IMR-90 (cell line): ENCODE data around the gene UBTD1. TPM values are rescaled to one million over a fixed set of nuclear protein-coding genes. Genes with fewer than 3 reads are reported as not detected.

Source experiments
- ATAC-seq: fragments of 200-7000 bp; cut with Tn5 transposase; 2 replicates; pipeline ENCODE4 v1.9.1; 2020; ENCODE audit warnings: low read depth, mild to moderate bottlenecking, moderate library complexity
- BruUV-seq: library from RNA; stranded (reverse); fragments of 400-500 nt; replicated peaks from 2 replicates; lab custom pipeline; 2021; lab: Mats Ljungman, UMichigan
- CTCF ChIA-PET: fragments of 300-600 bp; formaldehyde crosslinking; extraction: SDS; loops from one replicate; lab custom pipeline; 2021; ENCODE audit warnings: antibody characterized with exemption; lab: Yijun Ruan, JAX
- POLR2A ChIA-PET: fragments of 300-600 bp; sonication (Branson Sonifier 250); formaldehyde crosslinking; loops from one replicate; lab custom pipeline; 2022; ENCODE audit warnings: antibody characterized with exemption; ENCODE audit not compliant: unreplicated experiment; lab: Charles Lee
- DNase-seq: peaks from one replicate; pipeline ENCODE4 v3.0.0; 2013
- H2AFZ ChIP-seq: replicated peaks from 2 replicates; pipeline ENCODE3; 2013; ENCODE audit warnings: low read length, mild to moderate bottlenecking; ENCODE audit not compliant: poor library complexity
- H2AK5ac ChIP-seq: 2 replicates; pipeline ENCODE4 v1.6.1; 2013; ENCODE audit warnings: low read depth, low read length, inconsistent platforms
- H2AK9ac ChIP-seq: replicated peaks from 2 replicates; pipeline ENCODE3; 2013; ENCODE audit warnings: mild to moderate bottlenecking, low read depth, low read length, moderate library complexity; ENCODE audit not compliant: poor library complexity
- H2BK120ac ChIP-seq: 2 replicates; pipeline ENCODE4 v1.6.1; 2013; ENCODE audit warnings: low read depth, low read length, inconsistent platforms
- H2BK15ac ChIP-seq: 3 replicates; pipeline ENCODE4 v1.6.1; 2013; ENCODE audit warnings: low read depth, low read length, inconsistent platforms
- H2BK20ac ChIP-seq: 2 replicates; pipeline ENCODE4 v1.6.1; 2013; ENCODE audit warnings: low read depth, mild to moderate bottlenecking, inconsistent platforms, low read length, moderate library complexity
- H2BK5ac ChIP-seq: 2 replicates; pipeline ENCODE4 v1.6.1; 2013; ENCODE audit warnings: mild to moderate bottlenecking, low read depth, low read length, inconsistent platforms; ENCODE audit not compliant: poor library complexity, severe bottlenecking
- H3K14ac ChIP-seq: replicated peaks from 2 replicates; pipeline ENCODE4 v1.6.1; 2013; ENCODE audit warnings: low read depth, low read length, inconsistent platforms
- H3K18ac ChIP-seq: 2 replicates; pipeline ENCODE4 v1.6.1; 2013; ENCODE audit warnings: low read depth, low read length, control low read depth
- H3K23ac ChIP-seq: 2 replicates; pipeline ENCODE4 v1.6.1; 2013; ENCODE audit warnings: low read depth, low read length, inconsistent platforms
- H3K27ac ChIP-seq: 2 replicates; pipeline ENCODE4 v1.5.1; 2013; ENCODE audit warnings: mild to moderate bottlenecking, control low read depth, low read length; ENCODE audit not compliant: insufficient read depth
- H3K27me3 ChIP-seq: 2 replicates; pipeline ENCODE4 v1.6.1; 2013; ENCODE audit warnings: low read length; ENCODE audit not compliant: control insufficient read depth, insufficient read depth
- H3K36me3 ChIP-seq: 2 replicates; pipeline ENCODE4 v1.6.1; 2013; ENCODE audit warnings: low read length, mixed read lengths; ENCODE audit not compliant: control insufficient read depth, insufficient read depth
- H3K4ac ChIP-seq: 2 replicates; pipeline ENCODE4 v1.6.1; 2013; ENCODE audit warnings: low read depth, low read length, inconsistent platforms
- H3K4me1 ChIP-seq: 2 replicates; pipeline ENCODE4 v1.6.1; 2013; ENCODE audit warnings: low read length, mixed read lengths; ENCODE audit not compliant: control insufficient read depth, insufficient read depth
- H3K4me2 ChIP-seq: 2 replicates; pipeline ENCODE4 v1.6.1; 2013; ENCODE audit warnings: low read depth, mild to moderate bottlenecking, control low read depth, low read length, moderate library complexity
- H3K4me3 ChIP-seq: 2 replicates; pipeline ENCODE4 v1.5.1; 2013; ENCODE audit warnings: low read depth, mild to moderate bottlenecking, control low read depth, low read length, moderate library complexity; ENCODE audit not compliant: insufficient read depth
- H3K56ac ChIP-seq: 2 replicates; pipeline ENCODE4 v1.6.1; 2013; ENCODE audit warnings: low read length, inconsistent platforms; ENCODE audit not compliant: insufficient read depth; ENCODE audit errors: extremely low read depth
- H3K79me1 ChIP-seq, 2 experiments: 2 replicates each; pipeline ENCODE4 v1.6.1; 2013; ENCODE audit warnings: low read length in 2 of 2, inconsistent platforms in 1 of 2, low read depth in 1 of 2
- H3K9ac ChIP-seq: 2 replicates; pipeline ENCODE4 v1.6.1; 2013; ENCODE audit warnings: low read depth, low read length, control low read depth
- H3K9me1 ChIP-seq: 2 replicates; pipeline ENCODE4 v1.6.1; 2013; ENCODE audit warnings: low read length, inconsistent platforms; ENCODE audit not compliant: insufficient read depth
- H3K9me3 ChIP-seq: 2 replicates; pipeline ENCODE4 v1.6.1; 2013; ENCODE audit warnings: low read length; ENCODE audit not compliant: control insufficient read depth, insufficient read depth
- H4K20me1 ChIP-seq: 2 replicates; pipeline ENCODE4 v1.6.1; 2013; ENCODE audit warnings: low read length, inconsistent platforms; ENCODE audit not compliant: insufficient read depth
- H4K5ac ChIP-seq: 2 replicates; pipeline ENCODE4 v1.6.1; 2013; ENCODE audit warnings: mild to moderate bottlenecking, low read depth, low read length, control low read depth
- H4K8ac ChIP-seq, 2 experiments: 2 replicates each; pipeline ENCODE4 v1.6.1; 2013; ENCODE audit warnings: low read depth in 2 of 2, low read length in 2 of 2, control low read depth in 1 of 2, inconsistent platforms in 1 of 2
- H4K91ac ChIP-seq: 2 replicates; pipeline ENCODE4 v1.6.1; 2013; ENCODE audit warnings: low read depth, low read length, inconsistent platforms; ENCODE audit not compliant: insufficient read depth
- FOS ChIP-seq: fragments of 150-350 bp; IDR thresholded peaks from 2 replicates; pipeline ENCODE4 v1.6.1; 2016; ENCODE audit warnings: low read depth, low read length
- MAFK ChIP-seq: IDR thresholded peaks from 2 replicates; pipeline ENCODE4 v1.6.1; 2012; ENCODE audit warnings: low read depth, low read length, improper control_type of control experiment
- MXI1 ChIP-seq: IDR thresholded peaks from 2 replicates; pipeline ENCODE4 v1.6.1; 2012; ENCODE audit warnings: low read depth, mild to moderate bottlenecking, low read length, moderate library complexity, borderline replicate concordance
- RAD21 ChIP-seq: IDR thresholded peaks from 2 replicates; pipeline ENCODE4 v1.6.1; 2012; ENCODE audit warnings: low read length, improper control_type of control experiment
- RCOR1 ChIP-seq: IDR thresholded peaks from 2 replicates; pipeline ENCODE4 v1.6.1; 2012; ENCODE audit warnings: mild to moderate bottlenecking, low read length, improper control_type of control experiment; ENCODE audit not compliant: insufficient replicate concordance
- RFX5 ChIP-seq: IDR thresholded peaks from 2 replicates; pipeline ENCODE4 v1.8.0; 2012; ENCODE audit warnings: low read depth, mild to moderate bottlenecking, low read length, moderate library complexity
- WGBS, 2 experiments: methylation state at CpG; one replicate each; pipeline versions ENCODE4 v1.1.5 to v1.1.7; 2013; ENCODE audit warnings: missing lambda C conversion rate in 2 of 2; ENCODE audit not compliant: insufficient read length in 1 of 2; ENCODE audit errors: extremely low coverage in 2 of 2; 5-methylcytosine and 5-hydroxymethylcytosine counted together
- dilution Hi-C: fragments of 300-500 bp; cut with HindIII; formaldehyde crosslinking; loops from one replicate; pipeline ENCODE4 v1.14.3; 2018; ENCODE audit warnings: low sequenced_read_pairs; ENCODE audit not compliant: unreplicated experiment
- in situ Hi-C: fragments of 300-500 bp; cut with MboI; formaldehyde crosslinking; loops from 3 replicates; pipeline ENCODE4 v1.14.3; 2019; ENCODE audit warnings: low sequenced_read_pairs, inconsistent platforms, mixed read lengths
- intact Hi-C: fragments of 100-400 bp; cut with micrococcal nuclease; formaldehyde crosslinking; loops from 2 replicates; pipeline ENCODE4 v1.10.0; 2022
- polyA plus RNA-seq, 3 experiments: library from polyadenylated mRNA; depleted of rRNA; stranded (reverse); fragments of >200 nt; gene quantifications; 2 replicates each; pipeline ENCODE4 v1.2.3, GENCODE V29; 2012; ENCODE audit warnings: low replicate concordance in 1 of 3
- total RNA-seq: library from RNA; depleted of rRNA; stranded (reverse); fragments of >200 nt; gene quantifications from 2 replicates; pipeline ENCODE4 v1.2.3, GENCODE V29; 2012
- TF ChIP-seq, protein P1 (sequence below): fragments of 150-350 bp; IDR thresholded peaks from 2 replicates; pipeline ENCODE4 v1.6.1; 2017; ENCODE audit warnings: mild to moderate bottlenecking, antibody characterized with exemption, low read length, low read depth

The UBTD1 gene
- total and polyA plus RNA-seq, 2 of the 4 experiments (the other 2 are of a cell fraction), result 21.9 to 44.9 TPM

DNA sequence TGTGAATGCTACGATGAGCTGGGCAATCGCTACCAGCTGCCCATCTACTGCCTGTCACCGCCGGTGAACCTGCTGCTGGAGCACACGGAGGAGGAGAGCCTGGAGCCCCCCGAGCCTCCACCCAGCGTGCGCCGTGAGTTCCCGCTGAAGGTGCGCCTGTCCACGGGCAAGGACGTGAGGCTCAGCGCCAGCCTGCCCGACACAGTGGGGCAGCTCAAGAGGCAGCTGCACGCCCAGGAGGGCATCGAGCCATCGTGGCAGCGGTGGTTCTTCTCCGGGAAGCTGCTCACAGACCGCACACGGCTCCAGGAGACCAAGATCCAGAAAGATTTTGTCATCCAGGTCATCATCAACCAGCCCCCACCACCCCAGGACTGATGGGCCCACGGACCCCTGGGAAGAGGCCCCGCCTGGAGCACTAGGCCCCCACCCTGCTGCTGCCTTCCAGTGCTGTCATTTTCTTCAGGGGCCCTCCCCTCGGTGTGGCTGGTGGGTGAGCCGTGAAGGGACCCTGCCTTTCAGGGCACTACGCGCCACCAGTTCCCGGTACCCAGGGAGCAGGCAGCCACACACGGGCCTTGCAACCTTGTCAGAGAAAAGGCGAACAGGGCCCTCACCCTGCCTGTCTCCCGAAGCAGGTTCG, 71.5 kb downstream of the UBTD1 start:
- Histone ChIP-seq H3K4me2 (no peak overlapping the region), H2BK120ac (no peak overlapping the region), H4K91ac (no peak overlapping the region), H3K14ac (no peak overlapping the region), H2AK5ac (no peak overlapping the region), H3K9ac (no peak overlapping the region), H3K4me3 (no peak overlapping the region), H3K36me3 (peaks cover 19% of the 10 kb centered on the region), H3K23ac (no peak overlapping the region), H3K9me1 (peaks cover 9% of the 10 kb centered on the region), H2BK5ac (no peak overlapping the region), H3K9me3 (no peaks in the 10 kb centered on the region), H4K20me1 (peaks cover 5% of the 10 kb centered on the region; the same call in 1 of the 2 replicates), H3K4me1 (peaks cover 15% of the 10 kb centered on the region), H4K8ac (no peak overlapping the region), H3K56ac (no peak overlapping the region), H3K79me1 (peaks cover 3% of the 10 kb centered on the region in 2 experiments; a peak in 2 of 4 replicates), H2AFZ (no peak overlapping the region), H4K5ac (no peak overlapping the region), H3K4ac (no peak overlapping the region), H3K18ac (no peak overlapping the region), H3K27ac (no peak overlapping the region), H2AK9ac (no peak overlapping the region), H2BK20ac (no peak overlapping the region), H3K27me3 (no peaks in the 10 kb centered on the region), H2BK15ac (no peak overlapping the region)
- BruUV-seq, result no TSS peak
- TF ChIP-seq RCOR1 (no peak), MXI1 (no peak), FOS (no peak), RAD21 (no peak), RFX5 (no peak), MAFK (no peak)
- TF ChIP-seq, protein P1, sequence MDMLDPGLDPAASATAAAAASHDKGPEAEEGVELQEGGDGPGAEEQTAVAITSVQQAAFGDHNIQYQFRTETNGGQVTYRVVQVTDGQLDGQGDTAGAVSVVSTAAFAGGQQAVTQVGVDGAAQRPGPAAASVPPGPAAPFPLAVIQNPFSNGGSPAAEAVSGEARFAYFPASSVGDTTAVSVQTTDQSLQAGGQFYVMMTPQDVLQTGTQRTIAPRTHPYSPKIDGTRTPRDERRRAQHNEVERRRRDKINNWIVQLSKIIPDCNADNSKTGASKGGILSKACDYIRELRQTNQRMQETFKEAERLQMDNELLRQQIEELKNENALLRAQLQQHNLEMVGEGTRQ, result no peak
- ChIA-PET CTCF (no interaction called here), POLR2A (no interaction called here)
- intact Hi-C loops, result loop anchor here (5.0 kb wide), 1 partner anchor 162 kb away; no protein-coding TSS in a partner anchor
- 94% methylated on average over 21 of the region's 33 CpGs; no CpG with 5 or more reads in 1 of the 2 experiments for WGBS, 2 experiments
- no peak for DNase-seq
- no peak for ATAC-seq
- in situ Hi-C loops, result loop anchor here (10.0 kb wide), 1 partner anchor 165 kb away; the partner anchor contains the start of gene ZFYVE27
- dilution Hi-C loops, result no loop called here
